ENCODE results near the gene ADRB1. TPM values are rescaled to one million over a fixed set of nuclear protein-coding genes. Genes with fewer than 3 reads are reported as not detected.
A peak's percentile ranks its signal among the peaks of the same experiment; 100 is the strongest.

The ADRB1 gene
- total RNA-seq, 1 donor from 2014 or later, result not detected

DNA sequence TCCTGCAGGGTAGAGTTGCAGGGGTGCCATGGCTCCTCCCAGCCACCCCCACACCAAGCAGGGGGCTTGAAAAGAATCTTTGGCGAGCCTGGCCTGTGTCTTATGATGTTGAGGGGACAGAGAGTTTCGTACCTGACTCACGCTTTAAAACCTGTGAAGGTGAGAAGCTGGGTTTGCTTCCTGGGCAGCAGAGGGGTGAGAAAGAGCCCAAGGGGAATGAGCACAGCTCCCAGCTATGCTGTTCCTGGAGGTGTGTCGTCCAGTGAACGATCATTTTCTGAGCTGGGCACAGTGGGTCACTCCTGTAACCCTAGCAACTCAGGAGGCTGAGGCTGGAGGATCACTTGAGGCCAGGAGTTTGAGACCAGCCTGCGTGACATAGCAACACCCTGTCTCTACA is 13.5 kb upstream of the ADRB1 start:
- Mint-ChIP-seq H3K4me1 (ENCODE audit: low read depth) (peaks cover 18% of the 10 kb centered on the region), H3K4me3 (ENCODE audit: low read depth) (no peak overlapping the region), H3K27ac (no peak overlapping the region), H3K27me3 (ENCODE audit: low read depth) (peaks cover 65% of the 10 kb centered on the region), H3K36me3 (ENCODE audit: low read depth) (peaks cover 3% of the 10 kb centered on the region), H3K9me3 (no peaks in the 10 kb centered on the region)
- intact Hi-C loops (cut with micrococcal nuclease), result no loop called here
- DNase-seq (ENCODE audit: low spot score), result no peak

DNA sequence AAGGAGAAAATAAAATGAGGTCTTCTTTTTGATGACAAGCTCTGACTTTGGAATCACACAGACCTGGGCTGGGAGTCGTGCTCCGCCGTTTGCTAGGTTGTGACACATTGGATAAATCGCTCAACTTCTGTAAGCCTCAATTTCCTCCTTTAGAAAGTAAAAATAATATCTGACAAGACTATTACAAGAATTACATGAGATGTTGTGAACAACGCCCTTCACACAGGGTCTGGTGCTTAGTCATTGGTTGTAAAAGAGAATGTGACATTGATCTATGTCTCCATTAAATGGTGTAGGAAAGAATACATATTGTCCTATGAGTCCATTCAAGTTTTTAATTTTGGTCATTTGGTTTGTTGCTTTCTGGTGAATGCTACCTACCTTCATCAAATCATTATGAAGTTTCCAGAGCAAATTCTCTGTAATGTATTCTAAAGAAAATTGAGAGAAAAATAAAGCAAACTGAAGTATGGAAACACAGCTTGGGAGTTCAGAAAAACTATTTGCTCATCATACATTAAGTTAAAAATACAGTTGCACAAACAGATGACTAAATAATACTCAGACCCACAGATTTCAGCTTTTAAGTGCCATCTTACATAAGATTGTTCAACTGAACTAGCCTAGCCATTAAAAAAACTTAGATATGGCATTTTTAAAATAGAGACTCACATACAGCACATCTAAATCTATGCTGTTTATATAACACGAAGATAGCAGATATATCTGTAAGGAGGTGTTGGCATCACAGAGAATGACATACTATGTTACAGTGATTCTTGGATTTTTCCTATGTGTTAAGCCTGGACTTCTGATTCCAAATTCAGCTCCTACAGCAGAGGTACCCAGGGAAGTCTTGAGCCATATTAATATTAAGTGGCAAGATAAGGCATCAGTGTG is 12.3 kb upstream of the ADRB1 start:
- intact Hi-C loops (cut with micrococcal nuclease), result no loop called here
- Mint-ChIP-seq H3K4me3 (ENCODE audit: low read depth) (no peak overlapping the region), H3K36me3 (ENCODE audit: low read depth) (no peaks in the 10 kb centered on the region), H3K4me1 (ENCODE audit: low read depth) (peaks cover 10% of the 10 kb centered on the region), H3K27ac (no peak overlapping the region), H3K27me3 (ENCODE audit: low read depth) (peaks cover 76% of the 10 kb centered on the region), H3K9me3 (no peaks in the 10 kb centered on the region)
- DNase-seq (ENCODE audit: low spot score), result no peak

DNA sequence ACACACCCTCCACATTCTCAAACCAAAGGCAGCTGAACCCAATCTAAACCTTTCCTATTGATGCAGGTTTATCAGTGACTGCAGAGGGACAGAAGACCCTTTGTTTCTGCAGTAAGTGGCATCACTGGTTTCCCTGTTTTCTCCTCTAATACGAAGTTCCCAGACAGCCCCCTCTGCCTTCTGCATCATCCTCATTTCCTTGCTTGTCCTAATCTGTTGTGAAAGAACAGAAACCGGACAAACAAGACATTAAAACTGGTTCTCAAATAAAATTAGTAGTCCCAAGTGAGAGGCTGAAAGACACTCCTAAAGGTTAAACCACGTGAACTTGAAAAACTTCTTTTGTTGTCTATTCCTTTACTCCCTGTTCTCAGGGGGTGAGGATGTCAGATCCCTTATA is 10.1 kb upstream of the ADRB1 start:
- Mint-ChIP-seq H3K4me1 (ENCODE audit: low read depth) (peaks cover 5% of the 10 kb centered on the region), H3K27me3 (ENCODE audit: low read depth) (peaks cover 71% of the 10 kb centered on the region)
- intact Hi-C loops (cut with micrococcal nuclease), result no loop called here

DNA sequence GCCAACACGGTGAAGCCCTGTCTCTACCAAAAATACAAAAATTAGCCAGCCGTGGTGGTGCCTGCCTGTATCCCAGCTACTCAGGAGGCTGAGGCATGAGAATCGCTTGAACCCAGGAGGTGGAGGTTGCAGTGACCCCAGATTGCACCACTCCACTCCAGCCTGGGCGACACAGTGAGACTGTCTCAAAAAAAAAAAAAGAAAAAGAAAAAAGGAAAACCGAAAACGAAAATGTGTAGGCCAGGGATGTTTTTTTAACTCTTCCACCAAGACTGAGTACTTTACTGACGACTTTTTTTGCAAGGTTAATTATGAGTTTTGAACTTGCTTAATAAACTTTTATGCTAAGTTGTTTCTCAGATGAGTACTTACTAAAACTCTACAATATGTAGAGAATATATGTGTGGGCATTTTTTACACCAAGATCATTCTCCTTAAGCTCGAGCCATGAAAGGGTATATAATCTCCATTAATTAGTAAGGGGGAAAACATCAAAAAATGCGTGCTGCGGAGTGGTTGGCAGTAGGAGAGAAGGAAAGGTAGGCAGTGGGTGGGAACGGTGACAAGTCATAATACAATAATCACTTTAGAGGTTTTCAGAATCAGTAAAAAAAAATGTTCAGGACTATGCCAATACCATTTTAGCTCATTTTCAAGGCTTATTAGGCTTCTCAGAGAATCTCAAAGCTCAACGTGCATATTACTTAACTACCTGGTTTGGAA is 8.6 kb upstream of the ADRB1 start:
- intact Hi-C loops (cut with micrococcal nuclease), result no loop called here
- DNase-seq (ENCODE audit: low spot score), result no peak
- Mint-ChIP-seq H3K4me1 (ENCODE audit: low read depth) (no peaks in the 10 kb centered on the region), H3K9me3 (no peaks in the 10 kb centered on the region), H3K4me3 (ENCODE audit: low read depth) (no peak overlapping the region), H3K27me3 (ENCODE audit: low read depth) (peaks cover 70% of the 10 kb centered on the region), H3K27ac (no peak overlapping the region), H3K36me3 (ENCODE audit: low read depth) (no peaks in the 10 kb centered on the region)

More for the DNA sequence above, 10.1 kb upstream of the ADRB1 start:
- Mint-ChIP-seq H3K9me3 (no peaks in the 10 kb centered on the region), H3K27ac (no peak overlapping the region), H3K4me3 (ENCODE audit: low read depth) (no peak overlapping the region), H3K36me3 (ENCODE audit: low read depth) (no peaks in the 10 kb centered on the region)
- DNase-seq (ENCODE audit: low spot score), result no peak

DNA sequence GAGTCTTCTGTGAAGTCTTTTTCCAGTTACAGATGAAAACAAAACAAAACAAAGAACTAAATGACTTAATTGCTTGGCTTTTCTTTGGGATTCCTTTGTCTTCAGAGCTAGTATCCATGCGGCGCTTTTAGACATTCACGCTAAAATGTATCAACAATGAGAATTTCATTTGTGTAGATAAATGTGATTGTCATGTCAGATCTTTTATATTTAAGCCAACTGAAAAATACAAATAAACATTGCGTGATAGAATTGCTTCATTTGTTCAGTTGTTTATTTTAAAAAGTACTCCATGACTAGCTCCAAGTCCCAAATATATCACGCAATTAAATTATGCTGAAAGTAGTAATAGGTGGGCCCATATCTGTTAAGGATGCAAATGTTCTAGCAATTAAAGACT is 7.9 kb upstream of the ADRB1 start:
- no peak for DNase-seq (ENCODE audit: low spot score)
- no peak overlapping the region for H3K4me3 Mint-ChIP-seq (ENCODE audit: low read depth)
- no peaks in the 10 kb centered on the region for H3K9me3 Mint-ChIP-seq
- H3K36me3 Mint-ChIP-seq (ENCODE audit: low read depth), result no peaks in the 10 kb centered on the region
- H3K27ac Mint-ChIP-seq, result no peak overlapping the region
- peaks cover 74% of the 10 kb centered on the region for H3K27me3 Mint-ChIP-seq (ENCODE audit: low read depth)
- no peaks in the 10 kb centered on the region for H3K4me1 Mint-ChIP-seq (ENCODE audit: low read depth)
- intact Hi-C loops (cut with micrococcal nuclease), result no loop called here

DNA sequence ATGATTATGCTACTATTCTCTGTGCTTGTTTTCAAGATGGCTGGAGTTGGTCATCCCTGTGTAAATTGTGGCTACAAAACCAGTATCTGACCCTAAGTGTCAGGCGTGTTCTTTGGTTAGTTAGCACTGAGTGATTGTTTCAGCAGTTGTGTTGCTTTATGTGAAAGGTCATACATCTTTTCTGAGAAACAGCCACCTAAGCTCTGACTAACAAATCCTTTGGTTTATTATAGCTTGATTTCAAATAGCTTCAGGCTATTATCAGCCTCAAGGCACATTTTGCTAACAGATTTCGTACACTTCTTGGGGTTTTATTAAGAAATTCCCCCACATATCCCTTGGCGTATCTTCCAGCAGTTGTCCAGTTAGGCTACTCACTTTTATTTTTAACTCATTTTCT is 4.8 kb upstream of the ADRB1 start:
- DNase-seq (ENCODE audit: low spot score), result no peak
- no peak overlapping the region for H3K4me3 Mint-ChIP-seq (ENCODE audit: low read depth)
- H3K27me3 Mint-ChIP-seq (ENCODE audit: low read depth), result peaks cover 65% of the 10 kb centered on the region
- no peak overlapping the region for H3K27ac Mint-ChIP-seq
- intact Hi-C loops (cut with micrococcal nuclease), result no loop called here
- H3K4me1 Mint-ChIP-seq (ENCODE audit: low read depth), result peaks cover 5% of the 10 kb centered on the region
- H3K9me3 Mint-ChIP-seq, result no peaks in the 10 kb centered on the region
- no peaks in the 10 kb centered on the region for H3K36me3 Mint-ChIP-seq (ENCODE audit: low read depth)

DNA sequence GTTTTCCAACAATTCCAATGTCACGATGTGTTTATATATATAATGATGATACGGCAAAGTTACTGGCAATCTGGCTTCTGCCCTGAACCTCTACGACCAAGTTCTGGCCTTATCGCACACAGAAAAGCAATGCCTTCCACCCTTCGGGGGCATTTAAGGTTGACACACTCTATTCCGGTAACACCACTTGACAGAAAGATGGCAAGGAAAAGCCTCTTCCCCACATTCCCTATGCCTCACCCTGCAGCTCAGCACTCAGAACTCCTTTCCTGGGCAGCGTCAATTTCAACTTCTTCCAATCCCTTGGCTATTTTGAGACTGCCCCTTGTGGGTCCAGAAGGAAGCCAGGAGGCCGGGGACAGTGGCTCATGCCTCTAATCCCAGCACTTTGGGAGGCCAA is 2.5 kb upstream of the ADRB1 start:
- Mint-ChIP-seq H3K9me3 (no peaks in the 10 kb centered on the region), H3K36me3 (ENCODE audit: low read depth) (no peaks in the 10 kb centered on the region), H3K27me3 (ENCODE audit: low read depth) (peaks cover 62% of the 10 kb centered on the region), H3K4me3 (ENCODE audit: low read depth) (no peak overlapping the region), H3K4me1 (ENCODE audit: low read depth) (peaks cover 14% of the 10 kb centered on the region), H3K27ac (no peak overlapping the region)
- DNase-seq (ENCODE audit: low spot score), result no peak
- intact Hi-C loops (cut with micrococcal nuclease), result loop anchor here (5.0 kb wide), 2 partner anchors 79 to 189 kb away; partner anchors contain the start of genes DCLRE1A and NHLRC2

DNA sequence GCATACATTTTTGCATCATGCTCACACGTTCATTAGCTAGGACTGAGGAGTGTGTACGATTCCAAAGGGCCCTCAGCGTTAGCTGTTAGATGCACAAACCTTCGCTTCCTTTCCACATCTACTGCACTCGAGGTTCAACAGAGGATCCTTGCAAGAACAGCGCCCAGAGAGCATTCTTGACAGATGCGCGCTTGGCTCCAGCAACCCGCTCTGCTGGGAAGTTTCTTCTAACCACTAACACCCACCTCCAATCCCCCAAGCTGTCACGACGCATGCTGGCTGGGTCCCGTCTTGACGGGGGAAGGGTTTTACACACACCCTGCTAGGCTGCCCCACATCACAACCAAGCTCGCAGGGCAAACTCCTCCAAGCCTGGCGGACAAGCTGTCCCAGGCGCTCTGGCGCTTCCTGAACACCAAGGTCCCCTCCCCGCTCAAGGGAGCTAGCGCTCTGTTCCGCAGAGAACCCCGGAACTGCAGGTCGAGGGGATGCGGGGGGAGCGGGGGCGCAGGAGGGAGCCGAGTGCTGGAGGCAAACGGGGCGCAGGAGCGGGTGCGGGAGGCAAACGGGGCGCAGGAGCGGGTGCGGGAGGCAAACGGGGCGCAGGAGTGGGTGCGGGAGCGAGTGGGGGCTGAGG is 653 bp upstream of the ADRB1 start:
- intact Hi-C loops (cut with micrococcal nuclease), result loop anchor here (5.0 kb wide), 2 partner anchors 81 to 191 kb away; partner anchors contain the start of genes DCLRE1A and NHLRC2
- Mint-ChIP-seq H3K27me3 (ENCODE audit: low read depth) (peaks cover 73% of the 10 kb centered on the region), H3K4me3 (ENCODE audit: low read depth) (peak overlapping the region; percentile 57), H3K4me1 (ENCODE audit: low read depth) (peaks cover 16% of the 10 kb centered on the region), H3K27ac (no peak overlapping the region), H3K36me3 (ENCODE audit: low read depth) (no peaks in the 10 kb centered on the region), H3K9me3 (no peaks in the 10 kb centered on the region)
- no peak for DNase-seq (ENCODE audit: low spot score)

DNA sequence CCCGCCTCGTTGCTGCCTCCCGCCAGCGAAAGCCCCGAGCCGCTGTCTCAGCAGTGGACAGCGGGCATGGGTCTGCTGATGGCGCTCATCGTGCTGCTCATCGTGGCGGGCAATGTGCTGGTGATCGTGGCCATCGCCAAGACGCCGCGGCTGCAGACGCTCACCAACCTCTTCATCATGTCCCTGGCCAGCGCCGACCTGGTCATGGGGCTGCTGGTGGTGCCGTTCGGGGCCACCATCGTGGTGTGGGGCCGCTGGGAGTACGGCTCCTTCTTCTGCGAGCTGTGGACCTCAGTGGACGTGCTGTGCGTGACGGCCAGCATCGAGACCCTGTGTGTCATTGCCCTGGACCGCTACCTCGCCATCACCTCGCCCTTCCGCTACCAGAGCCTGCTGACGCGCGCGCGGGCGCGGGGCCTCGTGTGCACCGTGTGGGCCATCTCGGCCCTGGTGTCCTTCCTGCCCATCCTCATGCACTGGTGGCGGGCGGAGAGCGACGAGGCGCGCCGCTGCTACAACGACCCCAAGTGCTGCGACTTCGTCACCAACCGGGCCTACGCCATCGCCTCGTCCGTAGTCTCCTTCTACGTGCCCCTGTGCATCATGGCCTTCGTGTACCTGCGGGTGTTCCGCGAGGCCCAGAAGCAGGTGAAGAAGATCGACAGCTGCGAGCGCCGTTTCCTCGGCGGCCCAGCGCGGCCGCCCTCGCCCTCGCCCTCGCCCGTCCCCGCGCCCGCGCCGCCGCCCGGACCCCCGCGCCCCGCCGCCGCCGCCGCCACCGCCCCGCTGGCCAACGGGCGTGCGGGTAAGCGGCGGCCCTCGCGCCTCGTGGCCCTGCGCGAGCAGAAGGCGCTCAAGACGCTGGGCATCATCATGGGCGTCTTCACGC is 825 bp downstream of the ADRB1 start:
- Mint-ChIP-seq H3K27me3 (ENCODE audit: low read depth) (peaks cover 70% of the 10 kb centered on the region), H3K4me1 (ENCODE audit: low read depth) (peaks cover 21% of the 10 kb centered on the region), H3K4me3 (ENCODE audit: low read depth) (peak overlapping the region; percentile 62), H3K27ac (no peak overlapping the region), H3K9me3 (no peaks in the 10 kb centered on the region), H3K36me3 (ENCODE audit: low read depth) (no peaks in the 10 kb centered on the region)
- DNase-seq (ENCODE audit: low spot score), result no peak
- intact Hi-C loops (cut with micrococcal nuclease), result loop anchor here (5.0 kb wide), 2 partner anchors 82 to 192 kb away; partner anchors contain the start of genes DCLRE1A and NHLRC2

DNA sequence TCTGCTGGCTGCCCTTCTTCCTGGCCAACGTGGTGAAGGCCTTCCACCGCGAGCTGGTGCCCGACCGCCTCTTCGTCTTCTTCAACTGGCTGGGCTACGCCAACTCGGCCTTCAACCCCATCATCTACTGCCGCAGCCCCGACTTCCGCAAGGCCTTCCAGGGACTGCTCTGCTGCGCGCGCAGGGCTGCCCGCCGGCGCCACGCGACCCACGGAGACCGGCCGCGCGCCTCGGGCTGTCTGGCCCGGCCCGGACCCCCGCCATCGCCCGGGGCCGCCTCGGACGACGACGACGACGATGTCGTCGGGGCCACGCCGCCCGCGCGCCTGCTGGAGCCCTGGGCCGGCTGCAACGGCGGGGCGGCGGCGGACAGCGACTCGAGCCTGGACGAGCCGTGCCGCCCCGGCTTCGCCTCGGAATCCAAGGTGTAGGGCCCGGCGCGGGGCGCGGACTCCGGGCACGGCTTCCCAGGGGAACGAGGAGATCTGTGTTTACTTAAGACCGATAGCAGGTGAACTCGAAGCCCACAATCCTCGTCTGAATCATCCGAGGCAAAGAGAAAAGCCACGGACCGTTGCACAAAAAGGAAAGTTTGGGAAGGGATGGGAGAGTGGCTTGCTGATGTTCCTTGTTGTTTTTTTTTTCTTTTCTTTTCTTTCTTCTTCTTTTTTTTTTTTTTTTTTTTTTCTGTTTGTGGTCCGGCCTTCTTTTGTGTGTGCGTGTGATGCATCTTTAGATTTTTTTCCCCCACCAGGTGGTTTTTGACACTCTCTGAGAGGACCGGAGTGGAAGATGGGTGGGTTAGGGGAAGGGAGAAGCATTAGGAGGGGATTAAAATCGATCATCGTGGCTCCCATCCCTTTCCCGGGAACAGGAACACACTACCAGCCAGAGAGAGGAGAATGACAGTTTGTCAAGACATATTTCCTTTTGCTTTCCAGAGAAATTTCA is 1.7 kb downstream of the ADRB1 start:
- no peak overlapping the region for H3K27ac Mint-ChIP-seq
- no peaks in the 10 kb centered on the region for H3K9me3 Mint-ChIP-seq
- H3K4me1 Mint-ChIP-seq (ENCODE audit: low read depth), result peaks cover 21% of the 10 kb centered on the region
- H3K4me3 Mint-ChIP-seq (ENCODE audit: low read depth), result peak overlapping the region; percentile 58
- H3K27me3 Mint-ChIP-seq (ENCODE audit: low read depth), result peaks cover 68% of the 10 kb centered on the region
- no peak for DNase-seq (ENCODE audit: low spot score)
- H3K36me3 Mint-ChIP-seq (ENCODE audit: low read depth), result no peaks in the 10 kb centered on the region
- intact Hi-C loops (cut with micrococcal nuclease), result no loop called here

DNA sequence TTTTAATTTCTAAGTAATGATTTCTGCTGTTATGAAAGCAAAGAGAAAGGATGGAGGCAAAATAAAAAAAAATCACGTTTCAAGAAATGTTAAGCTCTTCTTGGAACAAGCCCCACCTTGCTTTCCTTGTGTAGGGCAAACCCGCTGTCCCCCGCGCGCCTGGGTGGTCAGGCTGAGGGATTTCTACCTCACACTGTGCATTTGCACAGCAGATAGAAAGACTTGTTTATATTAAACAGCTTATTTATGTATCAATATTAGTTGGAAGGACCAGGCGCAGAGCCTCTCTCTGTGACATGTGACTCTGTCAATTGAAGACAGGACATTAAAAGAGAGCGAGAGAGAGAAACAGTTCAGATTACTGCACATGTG is 2.4 kb downstream of the ADRB1 start:
- no peaks in the 10 kb centered on the region for H3K9me3 Mint-ChIP-seq
- no peak for DNase-seq (ENCODE audit: low spot score)
- H3K27me3 Mint-ChIP-seq (ENCODE audit: low read depth), result peaks cover 68% of the 10 kb centered on the region
- no peak overlapping the region for H3K4me3 Mint-ChIP-seq (ENCODE audit: low read depth)
- intact Hi-C loops (cut with micrococcal nuclease), result no loop called here
- H3K4me1 Mint-ChIP-seq (ENCODE audit: low read depth), result peaks cover 21% of the 10 kb centered on the region
- no peak overlapping the region for H3K27ac Mint-ChIP-seq
- H3K36me3 Mint-ChIP-seq (ENCODE audit: low read depth), result no peaks in the 10 kb centered on the region
